ENCODE results near the gene RYR2. TPM values are rescaled to one million over a fixed set of nuclear protein-coding genes. Genes with fewer than 3 reads are reported as not detected.

Gene RYR2
- total RNA-seq, 1 experiment from 2014 or later = 0.03 TPM

DNA sequence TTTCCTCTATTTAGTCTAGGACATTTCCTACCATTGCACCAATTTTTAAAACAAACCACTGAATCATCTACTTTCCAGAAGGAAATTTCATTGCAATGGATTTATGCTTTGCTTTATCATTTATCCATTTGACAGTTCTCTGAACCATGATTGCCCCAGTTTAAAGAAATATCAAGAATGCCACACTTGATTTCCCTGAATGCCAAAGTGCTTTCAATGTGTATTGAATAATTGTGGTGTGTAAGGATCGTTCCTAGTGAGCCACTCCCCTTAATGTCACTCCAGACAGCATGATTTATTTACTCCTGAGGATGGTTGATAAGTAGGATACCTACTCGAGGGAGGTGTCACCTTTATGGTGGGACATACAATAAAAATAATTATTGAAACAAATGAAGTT is 169.6 kb downstream of the RYR2 start:
- Histone ChIP-seq H3K27ac (ENCODE audit: low read length) (no peak overlapping the region), H3K4me3 (ENCODE audit: low read depth in 2 of 2, low read length in 2 of 2) (no peak overlapping the region), H3K27me3 (ENCODE audit: control insufficient read depth, insufficient read depth, low read length) (no peaks in the 10 kb centered on the region), H3K9me3 (ENCODE audit: control insufficient read depth, insufficient read depth, low read depth, low read length) (no peaks in the 10 kb centered on the region), H3K4me1 (ENCODE audit: control insufficient read depth, insufficient read depth, low read length) (no peaks in the 10 kb centered on the region), H3K36me3 (ENCODE audit: control insufficient read depth, insufficient read depth, low read length) (no peaks in the 10 kb centered on the region)
- no TSS peak for BruUV-seq (replicated peaks)
- DNase-seq (ENCODE audit: low read depth, low spot score) = no peak
- ChIA-PET POLR2A (no interaction called here), CTCF (no interaction called here)
- TF ChIP-seq TCF7L2 (IDR thresholded peaks at IDR 0.05; ENCODE audit: low read depth, low read length) (no peak), POLR2AphosphoS5 (IDR thresholded peaks at IDR 0.05; ENCODE audit: low read depth, low read length) (no peak)
- TF ChIP-seq, protein P1, sequence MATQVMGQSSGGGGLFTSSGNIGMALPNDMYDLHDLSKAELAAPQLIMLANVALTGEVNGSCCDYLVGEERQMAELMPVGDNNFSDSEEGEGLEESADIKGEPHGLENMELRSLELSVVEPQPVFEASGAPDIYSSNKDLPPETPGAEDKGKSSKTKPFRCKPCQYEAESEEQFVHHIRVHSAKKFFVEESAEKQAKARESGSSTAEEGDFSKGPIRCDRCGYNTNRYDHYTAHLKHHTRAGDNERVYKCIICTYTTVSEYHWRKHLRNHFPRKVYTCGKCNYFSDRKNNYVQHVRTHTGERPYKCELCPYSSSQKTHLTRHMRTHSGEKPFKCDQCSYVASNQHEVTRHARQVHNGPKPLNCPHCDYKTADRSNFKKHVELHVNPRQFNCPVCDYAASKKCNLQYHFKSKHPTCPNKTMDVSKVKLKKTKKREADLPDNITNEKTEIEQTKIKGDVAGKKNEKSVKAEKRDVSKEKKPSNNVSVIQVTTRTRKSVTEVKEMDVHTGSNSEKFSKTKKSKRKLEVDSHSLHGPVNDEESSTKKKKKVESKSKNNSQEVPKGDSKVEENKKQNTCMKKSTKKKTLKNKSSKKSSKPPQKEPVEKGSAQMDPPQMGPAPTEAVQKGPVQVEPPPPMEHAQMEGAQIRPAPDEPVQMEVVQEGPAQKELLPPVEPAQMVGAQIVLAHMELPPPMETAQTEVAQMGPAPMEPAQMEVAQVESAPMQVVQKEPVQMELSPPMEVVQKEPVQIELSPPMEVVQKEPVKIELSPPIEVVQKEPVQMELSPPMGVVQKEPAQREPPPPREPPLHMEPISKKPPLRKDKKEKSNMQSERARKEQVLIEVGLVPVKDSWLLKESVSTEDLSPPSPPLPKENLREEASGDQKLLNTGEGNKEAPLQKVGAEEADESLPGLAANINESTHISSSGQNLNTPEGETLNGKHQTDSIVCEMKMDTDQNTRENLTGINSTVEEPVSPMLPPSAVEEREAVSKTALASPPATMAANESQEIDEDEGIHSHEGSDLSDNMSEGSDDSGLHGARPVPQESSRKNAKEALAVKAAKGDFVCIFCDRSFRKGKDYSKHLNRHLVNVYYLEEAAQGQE (IDR thresholded peaks at IDR 0.05; ENCODE audit: insufficient read depth in 1 of 2, low read depth in 2 of 2, low read length in 1 of 2) = no peak
- TF ChIP-seq, protein P2, sequence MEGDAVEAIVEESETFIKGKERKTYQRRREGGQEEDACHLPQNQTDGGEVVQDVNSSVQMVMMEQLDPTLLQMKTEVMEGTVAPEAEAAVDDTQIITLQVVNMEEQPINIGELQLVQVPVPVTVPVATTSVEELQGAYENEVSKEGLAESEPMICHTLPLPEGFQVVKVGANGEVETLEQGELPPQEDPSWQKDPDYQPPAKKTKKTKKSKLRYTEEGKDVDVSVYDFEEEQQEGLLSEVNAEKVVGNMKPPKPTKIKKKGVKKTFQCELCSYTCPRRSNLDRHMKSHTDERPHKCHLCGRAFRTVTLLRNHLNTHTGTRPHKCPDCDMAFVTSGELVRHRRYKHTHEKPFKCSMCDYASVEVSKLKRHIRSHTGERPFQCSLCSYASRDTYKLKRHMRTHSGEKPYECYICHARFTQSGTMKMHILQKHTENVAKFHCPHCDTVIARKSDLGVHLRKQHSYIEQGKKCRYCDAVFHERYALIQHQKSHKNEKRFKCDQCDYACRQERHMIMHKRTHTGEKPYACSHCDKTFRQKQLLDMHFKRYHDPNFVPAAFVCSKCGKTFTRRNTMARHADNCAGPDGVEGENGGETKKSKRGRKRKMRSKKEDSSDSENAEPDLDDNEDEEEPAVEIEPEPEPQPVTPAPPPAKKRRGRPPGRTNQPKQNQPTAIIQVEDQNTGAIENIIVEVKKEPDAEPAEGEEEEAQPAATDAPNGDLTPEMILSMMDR (IDR thresholded peaks at IDR 0.05) = no peak
- no peak for ATAC-seq
- in situ Hi-C loops (cut with HindIII; ENCODE audit: low pct_unique_long_range_greater_than_20kb, low sequenced_read_pairs) (no loop called here), intact Hi-C loops (cut with micrococcal nuclease; ENCODE audit: unreplicated experiment) (no loop called here)

DNA sequence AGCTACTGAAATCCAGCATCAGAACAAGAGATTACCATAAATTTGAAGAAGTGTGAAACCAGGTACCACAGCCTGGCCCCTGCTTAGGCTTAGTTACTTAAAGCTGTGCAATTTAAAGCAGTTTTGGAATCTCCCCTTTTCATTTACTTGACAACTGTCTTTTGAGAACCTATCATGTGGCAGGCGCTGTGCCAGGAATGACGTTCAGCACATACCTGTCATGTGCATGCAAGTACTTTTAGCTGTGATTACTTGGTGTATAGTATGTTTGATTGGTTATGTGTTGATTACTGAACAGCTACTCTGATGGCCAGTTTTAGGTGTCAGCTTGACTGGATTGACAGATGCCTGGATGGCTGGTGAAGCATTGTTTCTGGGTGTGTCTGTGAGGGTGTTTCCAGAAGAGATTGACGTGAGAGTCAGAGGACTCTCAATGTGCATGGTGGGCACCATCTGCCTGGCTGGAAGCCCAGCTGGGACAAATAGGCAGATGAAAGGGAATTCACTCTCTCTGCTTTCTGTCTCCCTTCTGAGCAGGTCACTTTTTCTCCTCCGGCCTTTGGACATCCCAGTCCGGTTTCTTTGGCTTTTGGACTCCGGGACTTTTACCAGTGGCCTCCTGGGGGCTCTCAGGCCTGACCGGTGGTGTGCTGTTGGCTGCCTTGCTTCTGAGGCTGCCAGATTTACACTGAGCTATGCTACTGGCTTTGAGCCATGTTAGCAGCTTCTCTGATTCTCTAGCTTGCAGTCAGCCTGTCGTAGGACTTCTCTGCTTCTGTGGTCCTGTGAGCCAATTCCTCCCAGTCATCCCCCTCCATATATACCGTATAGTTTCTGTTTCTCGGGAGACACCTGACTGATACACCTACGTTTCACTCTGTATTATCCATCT is 178.0 kb downstream of the RYR2 start:
- no peaks in the 10 kb centered on the region for H3K4me1 ChIP-seq (ENCODE audit: control insufficient read depth, insufficient read depth, low read length)
- CTCF ChIA-PET = no interaction called here
- H3K27ac ChIP-seq (ENCODE audit: low read length) = no peak overlapping the region
- ATAC-seq (no peak), DNase-seq (ENCODE audit: low read depth, low spot score) (no peak)
- no peaks in the 10 kb centered on the region; the same call in 1 of the 2 replicates for H3K27me3 ChIP-seq (ENCODE audit: control insufficient read depth, insufficient read depth, low read length)
- TF ChIP-seq, protein P1 (IDR thresholded peaks at IDR 0.05; ENCODE audit: insufficient read depth in 1 of 2, low read depth in 2 of 2, low read length in 1 of 2) = no peak
- no peak for TF ChIP-seq TCF7L2 (IDR thresholded peaks at IDR 0.05; ENCODE audit: low read depth, low read length)
- no peak for TF ChIP-seq POLR2AphosphoS5 (IDR thresholded peaks at IDR 0.05; ENCODE audit: low read depth, low read length)
- TF ChIP-seq, protein P2 (IDR thresholded peaks at IDR 0.05) = no peak
- TF ChIP-seq SIN3A (IDR thresholded peaks at IDR 0.05; ENCODE audit: borderline replicate concordance, insufficient read depth, low read depth, low read length) = no peak
- no peak overlapping the region for H3K4me3 ChIP-seq (ENCODE audit: low read depth in 2 of 2, low read length in 2 of 2)
- no peaks in the 10 kb centered on the region for H3K36me3 ChIP-seq (ENCODE audit: control insufficient read depth, insufficient read depth, low read length)
- no peaks in the 10 kb centered on the region for H3K9me3 ChIP-seq (ENCODE audit: control insufficient read depth, insufficient read depth, low read depth, low read length)
- POLR2A ChIA-PET = no interaction called here
- no TSS peak for BruUV-seq (replicated peaks)
- in situ Hi-C loops (cut with HindIII; ENCODE audit: low pct_unique_long_range_greater_than_20kb, low sequenced_read_pairs) (no loop called here), intact Hi-C loops (cut with micrococcal nuclease; ENCODE audit: unreplicated experiment) (no loop called here)

Measured in Panc1 (cell line).